HT1080 (cell line): ENCODE results near the gene GCH1. TPM values are rescaled to one million over a fixed set of nuclear protein-coding genes. Genes with fewer than 3 reads are reported as not detected.
"Not testable (repeated sequence)": the region's sequence is repeated elsewhere in the genome, so short reads cannot be mapped to it uniquely, and the experiment has no call there.

Source experiments
- DNase-seq: peaks from one replicate; pipeline ENCODE4 v3.0.0-alpha.2; 2015; ENCODE audit warnings: low read depth
- small RNA-seq: library from RNA; depleted of rRNA; stranded (forward); fragments of <200 nt; gene quantifications from one replicate; pipeline ENCODE3, GENCODE V24; 2014
- total RNA-seq: library from RNA; depleted of rRNA; stranded (reverse); fragments of >200 nt; shearing (Covaris generic); gene quantifications from 2 replicates; pipeline ENCODE4 v1.2.3, GENCODE V29; 2014; rRNA removed

The GCH1 gene
- total RNA-seq, 1 experiment from 2014 or later: 7.5 TPM

- no peak for DNase-seq
These were observed 99.2 kb downstream of the GCH1 start for GRCh38 chr14:54803396-54803795.

GRCh38 chr14:54801482-54801881 is 101.1 kb downstream of the GCH1 start:
- DNase-seq: not testable (repeated sequence)

GRCh38 chr14:54798465-54799124 is 104.0 kb downstream of the GCH1 start:
- DNase-seq: no peak

- no peak for DNase-seq
These were observed 104.6 kb downstream of the GCH1 start for GRCh38 chr14:54797986-54798385.

- DNase-seq: no peak
These were observed 105.1 kb downstream of the GCH1 start for GRCh38 chr14:54797556-54797955.

- DNase-seq: peak; percentile 86
These were observed 105.7 kb downstream of the GCH1 start for GRCh38 chr14:54796961-54797360.

GRCh38 chr14:54794796-54795195 is 107.8 kb downstream of the GCH1 start:
- DNase-seq: no peak

GRCh38 chr14:54794159-54794558 is 108.5 kb downstream of the GCH1 start:
- DNase-seq: no peak

- DNase-seq: no peak
These were observed 110.3 kb downstream of the GCH1 start for GRCh38 chr14:54792288-54792687.

Small RNAs within 50 kb of the gene (small RNA-seq; reads per million reads assigned to genes)
- gene MIR4308 (not detected), gene RNU6ATAC9P (not detected)

Other genes with a start within 250 kb of the GCH1 start
- gene WDHD1, start 124.3 kb upstream of the GCH1 start, total RNA-seq: 14.8 and 16.3 TPM in 2 replicates
- gene SOCS4, start 124.4 kb upstream of the GCH1 start, total RNA-seq: 12.0 and 15.2 TPM in 2 replicates
- 28.8 and 55.3 TPM in 2 replicates for gene MAPK1IP1L, start 148.8 kb upstream of the GCH1 start, total RNA-seq
- gene LGALS3, start 226.4 kb upstream of the GCH1 start, total RNA-seq: 53.8 and 69.3 TPM in 2 replicates